Fibroblast of skin of scalp (primary cell): ENCODE data around the gene XRCC4.
"Not testable (repeated sequence)": the region's sequence is repeated elsewhere in the genome, so short reads cannot be mapped to it uniquely, and the experiment has no call there.

ENCODE experiments used
- DNase-seq: peaks from one replicate; pipeline ENCODE4 v3.0.0-alpha.2; 2013

XRCC4 gene

GRCh38 chr5:83118471-83118870, 41.1 kb downstream of the XRCC4 start:
- DNase-seq: no peak

- DNase-seq: no peak
Observed at GRCh38 chr5:83118976-83119375, 41.6 kb downstream of the XRCC4 start.

DNA sequence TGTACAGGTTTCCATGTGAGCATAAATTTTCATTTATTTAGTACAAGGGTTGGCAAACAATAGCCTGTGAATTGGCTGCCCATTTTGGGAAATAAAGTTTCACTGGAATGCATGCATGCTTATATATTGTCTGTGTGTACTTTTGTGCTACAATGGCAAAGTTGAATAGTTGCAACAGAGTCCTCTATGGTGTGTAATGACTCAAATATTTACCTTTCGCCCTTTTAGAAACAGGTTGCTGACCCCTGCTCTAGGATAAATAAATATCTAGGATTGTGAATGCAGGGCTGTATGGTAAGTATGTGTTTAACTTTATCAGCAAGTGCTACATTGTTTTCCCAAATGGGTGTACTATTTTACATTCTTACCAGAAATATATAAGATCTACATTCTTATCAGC, 47.2 kb downstream of the XRCC4 start:
- DNase-seq: no peak

GRCh38 chr5:83125560-83125959, 48.2 kb downstream of the XRCC4 start:
- DNase-seq: no peak

DNA sequence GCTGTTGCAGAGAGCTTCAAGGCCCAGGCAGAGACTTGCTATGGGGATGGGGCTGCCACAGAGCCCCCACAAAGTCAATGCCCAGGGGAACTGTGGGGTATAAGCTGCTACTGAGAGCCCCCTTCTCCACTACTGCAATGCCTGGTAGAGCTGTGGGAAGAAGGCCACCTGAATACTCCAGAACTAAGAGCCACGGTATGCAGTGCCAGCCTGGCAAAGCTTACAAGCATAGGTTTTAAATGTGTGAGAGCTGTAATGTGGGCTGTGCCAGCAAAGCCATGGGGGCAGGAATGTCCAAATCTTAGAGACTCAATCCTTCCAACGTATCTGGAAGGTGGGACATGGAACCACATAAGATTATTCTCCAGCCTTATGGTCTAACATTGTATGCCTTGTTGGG, 49.2 kb downstream of the XRCC4 start:
- DNase-seq: no peak

GRCh38 chr5:83133797-83134196, 56.5 kb downstream of the XRCC4 start:
- no peak for DNase-seq

DNA sequence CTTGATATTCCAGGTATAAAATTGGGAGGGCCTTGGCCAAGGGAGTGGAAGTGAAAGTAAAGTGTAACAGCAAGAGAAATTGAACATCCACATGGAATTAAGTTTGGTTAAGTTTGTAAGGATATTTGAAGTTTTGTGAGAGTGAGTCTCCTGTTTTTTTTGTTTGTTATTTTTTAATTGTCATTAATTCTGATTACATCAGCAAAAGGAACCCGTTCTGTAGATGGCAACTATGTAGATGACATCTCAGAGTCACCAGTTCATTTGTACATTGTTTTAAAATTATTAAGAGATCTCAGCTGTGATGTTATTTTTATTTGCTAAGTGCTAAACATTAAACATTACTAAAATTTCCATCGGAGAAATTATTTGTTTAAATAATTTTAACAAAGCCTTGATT, 65.2 kb downstream of the XRCC4 start:
- DNase-seq: no peak

GRCh38 chr5:83145241-83145640, 67.9 kb downstream of the XRCC4 start:
- DNase-seq: no peak

- DNase-seq: no peak
Observed at GRCh38 chr5:83145882-83146331, 68.6 kb downstream of the XRCC4 start.

- DNase-seq: no peak
Observed at GRCh38 chr5:83146441-83146840, 69.1 kb downstream of the XRCC4 start.

DNA sequence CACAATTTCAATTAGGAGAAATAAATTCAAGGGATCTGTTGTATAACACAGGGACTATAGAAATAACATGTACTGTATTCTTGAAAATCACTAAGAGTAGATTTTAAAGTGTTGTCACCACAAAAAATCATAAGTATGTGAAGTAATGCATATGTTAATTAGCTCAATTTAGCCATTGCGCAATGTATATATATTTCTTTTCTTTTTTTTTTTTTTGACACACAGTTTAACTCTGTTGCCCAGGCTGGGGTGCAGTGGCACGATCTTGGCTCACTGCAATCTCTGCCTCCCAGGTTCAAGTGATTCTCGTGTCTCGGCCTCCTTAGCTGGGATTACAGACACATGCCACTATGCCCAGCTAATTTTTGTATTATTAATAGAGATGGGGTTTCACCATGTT, 70.2 kb downstream of the XRCC4 start:
- DNase-seq: no peak

DNA sequence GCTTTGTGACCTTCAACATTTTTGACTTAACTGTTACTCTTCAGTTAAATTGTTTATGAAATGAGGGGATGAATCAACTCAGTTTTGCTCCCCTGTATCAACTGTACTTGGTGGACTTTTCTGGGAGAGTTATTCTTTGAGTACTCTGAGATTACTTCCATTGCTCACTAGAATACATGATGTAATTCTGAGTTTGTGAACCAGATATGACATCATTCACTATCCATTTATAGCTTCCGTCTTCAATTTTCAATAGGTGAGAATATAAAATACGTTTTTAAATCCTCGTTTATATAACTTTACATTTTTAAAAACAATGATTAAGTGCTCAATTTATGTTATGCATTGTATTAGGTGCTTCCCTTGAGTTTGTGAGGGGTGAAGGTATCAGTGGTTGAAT, 71.0 kb downstream of the XRCC4 start:
- DNase-seq: no peak

- DNase-seq: peak; percentile 41
Observed at GRCh38 chr5:83149671-83150070, 72.3 kb downstream of the XRCC4 start.

GRCh38 chr5:83151821-83152220, 74.5 kb downstream of the XRCC4 start:
- DNase-seq: peak; percentile 23

GRCh38 chr5:83152996-83153395, 75.6 kb downstream of the XRCC4 start:
- DNase-seq: not testable (repeated sequence)

- no peak for DNase-seq
Observed at GRCh38 chr5:83156001-83156400, 78.7 kb downstream of the XRCC4 start.

- no peak for DNase-seq
Observed at GRCh38 chr5:83157163-83157562, 79.8 kb downstream of the XRCC4 start.

- no peak for DNase-seq
Observed at GRCh38 chr5:83162601-83163000, 85.3 kb downstream of the XRCC4 start.

- no peak for DNase-seq
Observed at GRCh38 chr5:83167538-83167937, 90.2 kb downstream of the XRCC4 start.

DNA sequence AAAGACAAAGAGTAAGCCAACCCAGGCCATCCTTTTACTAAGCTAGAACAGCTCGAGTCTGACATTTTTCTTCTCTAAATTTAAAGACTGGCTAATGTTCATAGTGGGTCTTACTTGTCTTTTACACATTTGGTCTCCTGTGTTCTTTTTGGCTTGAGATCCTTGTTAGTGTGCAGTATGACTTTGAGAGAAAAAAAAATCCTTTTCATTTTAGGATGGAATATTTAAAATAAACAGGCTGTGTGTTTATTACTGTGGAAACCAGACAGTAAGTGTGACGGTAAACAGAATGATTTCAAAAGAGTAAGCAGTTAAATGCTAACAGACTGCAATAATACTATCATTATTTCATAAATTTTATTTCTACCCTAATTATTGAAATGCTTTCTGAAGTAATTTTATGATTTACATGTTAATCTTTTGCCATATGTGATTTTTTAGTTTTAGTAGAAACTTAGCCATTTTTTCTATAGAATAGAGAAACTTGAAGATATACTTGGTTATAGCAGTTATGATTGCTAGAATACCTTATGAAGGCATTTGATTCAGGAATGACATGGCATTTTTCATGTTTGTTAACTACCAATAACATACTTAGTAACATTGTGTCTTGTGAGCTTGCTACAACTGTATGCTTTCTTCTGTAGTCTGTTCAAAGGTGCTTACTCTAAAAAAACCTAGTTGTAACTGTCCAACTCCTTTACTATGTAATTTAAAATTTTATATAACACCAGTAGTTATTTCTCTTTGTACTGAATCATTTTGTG, 92.4 kb downstream of the XRCC4 start:
- DNase-seq: no peak

DNA sequence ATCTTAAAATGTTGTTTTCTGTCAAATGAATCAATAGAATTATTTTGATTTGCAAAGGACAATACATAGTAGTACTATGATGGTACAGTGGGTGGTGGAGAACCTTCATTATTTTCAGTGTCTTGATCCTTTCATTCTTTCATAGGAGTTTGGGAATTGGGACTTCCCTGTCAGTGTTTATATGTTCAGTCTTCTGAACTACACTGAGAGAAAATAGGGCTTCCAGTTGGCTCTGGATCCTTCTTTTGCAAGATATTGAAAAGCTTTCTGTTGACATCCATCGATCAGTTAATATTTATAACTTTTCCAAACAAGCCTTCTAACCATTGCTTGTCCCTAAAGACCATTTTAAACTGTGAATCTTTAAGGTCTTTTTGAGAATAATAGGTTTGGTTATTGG, 94.7 kb downstream of the XRCC4 start:
- no peak for DNase-seq

DNA sequence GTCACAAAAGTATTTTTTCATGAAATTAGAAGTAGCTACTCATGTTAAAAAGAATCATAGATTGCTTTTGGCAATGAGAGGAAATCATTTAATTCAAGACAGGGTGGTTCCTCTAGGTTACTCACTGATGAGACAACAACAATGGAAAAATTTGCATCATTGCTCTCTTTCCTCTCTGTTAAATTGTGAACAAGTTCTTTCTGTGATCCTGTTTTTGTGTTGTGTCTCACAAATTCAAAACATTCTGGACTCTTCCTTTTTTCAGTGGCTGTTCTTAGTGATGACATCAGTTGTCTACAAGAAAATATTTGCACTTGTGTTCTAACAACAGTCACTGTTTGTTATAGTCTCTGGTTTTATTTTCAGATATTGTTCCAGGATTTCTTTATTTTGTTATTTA, 95.3 kb downstream of the XRCC4 start:
- no peak for DNase-seq

GRCh38 chr5:83173826-83174225, 96.5 kb downstream of the XRCC4 start:
- no peak for DNase-seq

- no peak for DNase-seq
Observed at GRCh38 chr5:83177803-83178202, 100.5 kb downstream of the XRCC4 start.

DNA sequence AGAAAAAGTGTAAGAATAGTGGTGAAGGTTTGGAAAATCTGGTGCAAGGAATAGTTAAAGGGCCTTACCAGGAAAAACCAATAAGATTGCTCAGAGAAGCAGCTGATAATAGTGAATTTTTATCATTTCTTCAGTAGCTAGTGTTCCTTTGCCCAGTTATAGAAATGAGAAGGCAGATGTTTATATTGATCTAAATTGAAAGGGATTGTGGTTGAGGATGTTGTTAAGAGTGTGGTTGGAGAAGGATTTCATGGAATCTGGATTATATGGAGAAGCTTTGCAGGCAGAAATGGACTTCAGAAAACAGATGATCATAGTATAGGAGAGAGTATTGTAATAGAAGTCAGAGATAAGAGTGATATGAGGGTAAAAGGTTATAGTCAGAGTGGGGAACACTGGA, 102.6 kb downstream of the XRCC4 start:
- DNase-seq: peak; percentile 45
